Osteoblast (primary cell): ENCODE data around the gene NOXO1. TPM values are rescaled to one million over a fixed set of nuclear protein-coding genes. Genes with fewer than 3 reads are reported as not detected.
"Not testable (repeated sequence)": the region's sequence is repeated elsewhere in the genome, so short reads cannot be mapped to it uniquely, and the experiment has no call there.

Experiments used
- DNase-seq: peaks from one replicate; pipeline ENCODE4 v3.0.0; 2011; ENCODE audit warnings: low spot score, mixed read lengths; ENCODE audit not compliant: insufficient read length; ENCODE audit errors: missing footprints
- H2AFZ ChIP-seq: 2 replicates; pipeline ENCODE4 v1.6.0; 2011; ENCODE audit warnings: mild to moderate bottlenecking, low read length
- H3K27ac ChIP-seq: 2 replicates; pipeline ENCODE4 v1.5.1; 2011; ENCODE audit warnings: mild to moderate bottlenecking, low read depth, low read length, moderate library complexity
- H3K27me3 ChIP-seq: 2 replicates; pipeline ENCODE4 v1.6.0; 2012; ENCODE audit warnings: mild to moderate bottlenecking, control low read depth, inconsistent platforms, low read length, moderate library complexity; ENCODE audit not compliant: insufficient read depth
- H3K36me3 ChIP-seq: 2 replicates; pipeline ENCODE4 v1.5.1; 2011; ENCODE audit warnings: mild to moderate bottlenecking, low read length, control low read depth, moderate library complexity; ENCODE audit not compliant: insufficient read depth
- H3K4me1 ChIP-seq: 2 replicates; pipeline ENCODE4 v1.5.1; 2011; ENCODE audit warnings: mild to moderate bottlenecking, low read length, control low read depth, moderate library complexity; ENCODE audit not compliant: insufficient read depth
- H3K4me2 ChIP-seq: 2 replicates; pipeline ENCODE4 v1.6.0; 2011; ENCODE audit warnings: mild to moderate bottlenecking, low read length; ENCODE audit not compliant: insufficient read depth
- H3K4me3 ChIP-seq: fragments of 200-600 bp; sonication (generic); 3 replicates; pipeline ENCODE4 v1.5.1; 2012; ENCODE audit warnings: mild to moderate bottlenecking, low read length, inconsistent platforms; ENCODE audit not compliant: insufficient read depth
- H3K79me2 ChIP-seq: 2 replicates; pipeline ENCODE4 v1.6.0; 2012; ENCODE audit warnings: mild to moderate bottlenecking, low read length, control low read depth, inconsistent platforms; ENCODE audit not compliant: insufficient read depth
- H3K9me3 ChIP-seq: 2 replicates; pipeline ENCODE4 v1.5.1; 2011; ENCODE audit warnings: low read depth, low read length, control low read depth
- H4K20me1 ChIP-seq: 2 replicates; pipeline ENCODE4 v1.6.0; 2012; ENCODE audit warnings: mild to moderate bottlenecking, low read length, control low read depth; ENCODE audit not compliant: insufficient read depth
- CTCF ChIP-seq: IDR thresholded peaks from 2 replicates; pipeline ENCODE4 v1.5.1; 2011; ENCODE audit warnings: mild to moderate bottlenecking, low read depth, low read length, moderate library complexity; ENCODE audit errors: extremely low read depth
- total RNA-seq: library from RNA; depleted of rRNA; stranded (reverse); fragments of >200 nt; gene quantifications from 2 replicates; pipeline ENCODE4 v1.2.3, GENCODE V29; 2012

The NOXO1 gene
- total RNA-seq, 1 donor: under 0.01 TPM

- no peak for DNase-seq
- H3K27me3 ChIP-seq: peaks cover 19% of the 10 kb centered on the region
- H3K4me1 ChIP-seq: no peaks in the 10 kb centered on the region
- H4K20me1 ChIP-seq: no peaks in the 10 kb centered on the region
- no peaks in the 10 kb centered on the region for H3K9me3 ChIP-seq
- no peak for TF ChIP-seq CTCF
- H2AFZ ChIP-seq: no peak overlapping the region
- no peak overlapping the region for H3K4me2 ChIP-seq
- H3K27ac ChIP-seq: no peak overlapping the region
- no peak overlapping the region for H3K4me3 ChIP-seq
- H3K36me3 ChIP-seq: no peaks in the 10 kb centered on the region
- H3K79me2 ChIP-seq: no peaks in the 10 kb centered on the region
These were observed 34.6 kb upstream of the NOXO1 start for GRCh38 chr16:2015947-2016208.

GRCh38 chr16:2015117-2015946, 34.1 kb upstream of the NOXO1 start:
- Histone ChIP-seq H3K27ac (no peak overlapping the region), H4K20me1 (no peaks in the 10 kb centered on the region), H3K27me3 (peaks cover 14% of the 10 kb centered on the region), H3K9me3 (no peaks in the 10 kb centered on the region), H3K36me3 (no peaks in the 10 kb centered on the region), H3K4me3 (no peak overlapping the region), H3K4me1 (peaks cover 4% of the 10 kb centered on the region), H2AFZ (no peak overlapping the region), H3K79me2 (peaks cover 3% of the 10 kb centered on the region), H3K4me2 (no peak overlapping the region)
- no peak for DNase-seq
- no peak for TF ChIP-seq CTCF

GRCh38 chr16:2013527-2013926, 32.3 kb upstream of the NOXO1 start:
- no peak for DNase-seq
- no peaks in the 10 kb centered on the region for H3K9me3 ChIP-seq
- peaks cover 19% of the 10 kb centered on the region for H3K79me2 ChIP-seq
- H3K4me3 ChIP-seq: no peak overlapping the region
- H4K20me1 ChIP-seq: peaks cover 6% of the 10 kb centered on the region
- TF ChIP-seq CTCF: no peak
- H3K27ac ChIP-seq: no peak overlapping the region
- H3K36me3 ChIP-seq: no peaks in the 10 kb centered on the region
- H2AFZ ChIP-seq: no peak overlapping the region
- peaks cover 10% of the 10 kb centered on the region for H3K4me1 ChIP-seq
- peaks cover under 1% of the 10 kb centered on the region for H3K27me3 ChIP-seq
- no peak overlapping the region for H3K4me2 ChIP-seq

GRCh38 chr16:2011726-2012125, 30.5 kb upstream of the NOXO1 start:
- not testable (repeated sequence) for H3K36me3 ChIP-seq, DNase-seq, H3K27me3 ChIP-seq, H3K4me2 ChIP-seq, H3K4me3 ChIP-seq, H2AFZ ChIP-seq, H3K27ac ChIP-seq, H3K9me3 ChIP-seq
- peaks cover 26% of the 10 kb centered on the region for H3K4me1 ChIP-seq
- peaks cover 23% of the 10 kb centered on the region for H4K20me1 ChIP-seq
- H3K79me2 ChIP-seq: peaks cover 37% of the 10 kb centered on the region
